ENCODE data around the gene ZNF107. TPM values are rescaled to one million over a fixed set of nuclear protein-coding genes. Genes with fewer than 3 reads are reported as not detected.

Gene ZNF107
- total RNA-seq, 1 donor from 2014 or later: 11.7 TPM

- TF ChIP-seq, protein P1, sequence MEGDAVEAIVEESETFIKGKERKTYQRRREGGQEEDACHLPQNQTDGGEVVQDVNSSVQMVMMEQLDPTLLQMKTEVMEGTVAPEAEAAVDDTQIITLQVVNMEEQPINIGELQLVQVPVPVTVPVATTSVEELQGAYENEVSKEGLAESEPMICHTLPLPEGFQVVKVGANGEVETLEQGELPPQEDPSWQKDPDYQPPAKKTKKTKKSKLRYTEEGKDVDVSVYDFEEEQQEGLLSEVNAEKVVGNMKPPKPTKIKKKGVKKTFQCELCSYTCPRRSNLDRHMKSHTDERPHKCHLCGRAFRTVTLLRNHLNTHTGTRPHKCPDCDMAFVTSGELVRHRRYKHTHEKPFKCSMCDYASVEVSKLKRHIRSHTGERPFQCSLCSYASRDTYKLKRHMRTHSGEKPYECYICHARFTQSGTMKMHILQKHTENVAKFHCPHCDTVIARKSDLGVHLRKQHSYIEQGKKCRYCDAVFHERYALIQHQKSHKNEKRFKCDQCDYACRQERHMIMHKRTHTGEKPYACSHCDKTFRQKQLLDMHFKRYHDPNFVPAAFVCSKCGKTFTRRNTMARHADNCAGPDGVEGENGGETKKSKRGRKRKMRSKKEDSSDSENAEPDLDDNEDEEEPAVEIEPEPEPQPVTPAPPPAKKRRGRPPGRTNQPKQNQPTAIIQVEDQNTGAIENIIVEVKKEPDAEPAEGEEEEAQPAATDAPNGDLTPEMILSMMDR (IDR thresholded peaks at IDR 0.05; ENCODE audit: unreplicated experiment): no peak
- Mint-ChIP-seq H3K4me3 (no peak overlapping the region), H3K27me3 (ENCODE audit: low read depth) (no peaks in the 10 kb centered on the region), H3K9me3 (peaks cover 73% of the 10 kb centered on the region), H3K27ac (no peak overlapping the region), H3K4me1 (no peaks in the 10 kb centered on the region), H3K36me3 (no peaks in the 10 kb centered on the region)
- DNase-seq (ENCODE audit: low spot score in 2 of 2, unreplicated experiment in 2 of 2): no peak
Observed at GRCh38 chr7:64639267-64640001, 26.5 kb upstream of the ZNF107 start.

- Mint-ChIP-seq H3K27me3 (ENCODE audit: low read depth) (no peaks in the 10 kb centered on the region), H3K4me3 (no peak overlapping the region), H3K4me1 (no peaks in the 10 kb centered on the region), H3K27ac (no peak overlapping the region), H3K9me3 (peaks cover 74% of the 10 kb centered on the region), H3K36me3 (no peaks in the 10 kb centered on the region)
- TF ChIP-seq, protein P1 (IDR thresholded peaks at IDR 0.05; ENCODE audit: unreplicated experiment): no peak
- no peak for DNase-seq (ENCODE audit: low spot score in 2 of 2, unreplicated experiment in 2 of 2)
Observed at GRCh38 chr7:64640504-64640903, 25.4 kb upstream of the ZNF107 start.

- Mint-ChIP-seq H3K9me3 (peaks cover 59% of the 10 kb centered on the region), H3K27me3 (ENCODE audit: low read depth) (no peaks in the 10 kb centered on the region), H3K4me3 (no peak overlapping the region), H3K36me3 (no peaks in the 10 kb centered on the region), H3K4me1 (no peaks in the 10 kb centered on the region), H3K27ac (no peak overlapping the region)
- TF ChIP-seq, protein P1 (IDR thresholded peaks at IDR 0.05; ENCODE audit: unreplicated experiment): no peak
- no peak for DNase-seq (ENCODE audit: low spot score in 2 of 2, unreplicated experiment in 2 of 2)
Observed at GRCh38 chr7:64642046-64642445, 23.9 kb upstream of the ZNF107 start.

GRCh38 chr7:64642875-64643274 is 23.1 kb upstream of the ZNF107 start:
- no peak overlapping the region for H3K27ac Mint-ChIP-seq
- TF ChIP-seq, protein P1 (IDR thresholded peaks at IDR 0.05; ENCODE audit: unreplicated experiment): no peak
- no peaks in the 10 kb centered on the region for H3K4me1 Mint-ChIP-seq
- H3K4me3 Mint-ChIP-seq: no peak overlapping the region
- no peak for DNase-seq (ENCODE audit: low spot score in 2 of 2, unreplicated experiment in 2 of 2)
- H3K36me3 Mint-ChIP-seq: no peaks in the 10 kb centered on the region
- no peaks in the 10 kb centered on the region for H3K27me3 Mint-ChIP-seq (ENCODE audit: low read depth)
- H3K9me3 Mint-ChIP-seq: peaks cover 51% of the 10 kb centered on the region

DNA sequence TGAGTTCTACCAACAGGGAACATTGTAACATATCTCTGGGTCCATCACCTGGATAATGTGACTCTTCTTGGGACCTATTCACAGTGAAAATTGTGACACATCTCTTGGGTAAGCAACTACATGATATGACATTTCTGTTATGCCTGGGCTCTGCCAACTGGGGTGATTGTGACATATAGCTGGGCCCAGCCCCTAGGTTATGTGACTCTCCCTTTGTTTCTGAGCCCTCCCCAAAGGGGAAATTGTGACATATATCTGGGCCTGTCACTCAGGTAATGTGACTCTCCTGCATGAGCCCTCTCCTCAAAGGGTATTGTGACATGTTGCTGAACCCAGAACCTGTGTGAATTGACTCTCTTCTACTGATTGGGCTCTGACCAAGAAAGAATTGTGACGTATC is 22.4 kb upstream of the ZNF107 start:
- TF ChIP-seq, protein P1 (IDR thresholded peaks at IDR 0.05; ENCODE audit: unreplicated experiment): no peak
- DNase-seq (ENCODE audit: low spot score in 2 of 2, unreplicated experiment in 2 of 2): no peak
- Mint-ChIP-seq H3K4me3 (no peak overlapping the region), H3K36me3 (no peaks in the 10 kb centered on the region), H3K4me1 (no peaks in the 10 kb centered on the region), H3K27me3 (ENCODE audit: low read depth) (no peaks in the 10 kb centered on the region), H3K9me3 (peaks cover 48% of the 10 kb centered on the region), H3K27ac (no peak overlapping the region)

Data from mesothelial cell of epicardium (in vitro differentiated cells).